ENCODE data around the gene CFAP410.

DNA sequence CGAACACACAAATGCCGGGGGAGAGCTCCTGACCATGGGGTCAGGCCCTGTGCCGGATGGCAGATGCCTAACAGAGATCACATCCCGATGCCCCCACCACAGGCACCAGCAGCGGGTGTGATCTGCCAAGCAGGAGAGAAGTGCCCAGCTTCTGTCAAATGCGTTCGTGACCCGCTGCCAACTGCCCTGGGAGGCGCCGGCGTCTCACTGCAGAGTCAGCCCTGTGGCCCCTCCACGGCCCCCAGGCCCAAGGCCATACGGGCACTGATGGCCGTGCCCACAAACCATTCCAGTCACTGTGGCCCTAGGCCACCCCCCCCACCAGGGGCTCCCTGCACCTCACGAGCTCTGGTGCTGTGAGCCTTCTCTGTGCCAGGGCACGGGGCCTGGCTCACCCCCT, 8.0 kb downstream of the CFAP410 start:
- TF ChIP-seq, protein P1, sequence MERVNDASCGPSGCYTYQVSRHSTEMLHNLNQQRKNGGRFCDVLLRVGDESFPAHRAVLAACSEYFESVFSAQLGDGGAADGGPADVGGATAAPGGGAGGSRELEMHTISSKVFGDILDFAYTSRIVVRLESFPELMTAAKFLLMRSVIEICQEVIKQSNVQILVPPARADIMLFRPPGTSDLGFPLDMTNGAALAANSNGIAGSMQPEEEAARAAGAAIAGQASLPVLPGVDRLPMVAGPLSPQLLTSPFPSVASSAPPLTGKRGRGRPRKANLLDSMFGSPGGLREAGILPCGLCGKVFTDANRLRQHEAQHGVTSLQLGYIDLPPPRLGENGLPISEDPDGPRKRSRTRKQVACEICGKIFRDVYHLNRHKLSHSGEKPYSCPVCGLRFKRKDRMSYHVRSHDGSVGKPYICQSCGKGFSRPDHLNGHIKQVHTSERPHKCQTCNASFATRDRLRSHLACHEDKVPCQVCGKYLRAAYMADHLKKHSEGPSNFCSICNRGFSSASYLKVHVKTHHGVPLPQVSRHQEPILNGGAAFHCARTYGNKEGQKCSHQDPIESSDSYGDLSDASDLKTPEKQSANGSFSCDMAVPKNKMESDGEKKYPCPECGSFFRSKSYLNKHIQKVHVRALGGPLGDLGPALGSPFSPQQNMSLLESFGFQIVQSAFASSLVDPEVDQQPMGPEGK (CRISPR knock-in tag; IDR thresholded peaks at IDR 0.05; ENCODE audit: borderline replicate concordance) = no peak
- TF ChIP-seq ZFP3 (CRISPR knock-in tag; IDR thresholded peaks at IDR 0.05) (no peak), ISL1 (CRISPR knock-in tag; IDR thresholded peaks at IDR 0.05) (no peak), TOX (CRISPR knock-in tag; IDR thresholded peaks at IDR 0.05; ENCODE audit: borderline replicate concordance) (no peak), ARNTL (CRISPR knock-in tag; IDR thresholded peaks at IDR 0.05; ENCODE audit: borderline replicate concordance, low read depth) (no peak)
